AG08395 (cell line): Measurements from ENCODE around the gene MT1M.
"Not testable (repeated sequence)": the region's sequence is repeated elsewhere in the genome, so short reads cannot be mapped to it uniquely, and the experiment has no call there.

Experiments used
- DNase-seq: peaks from one replicate; pipeline ENCODE4 v3.0.0; 2012; ENCODE audit warnings: mixed read lengths, low spot score

MT1M gene

GRCh38 chr16:56608876-56609462 lies 23.5 kb upstream of the MT1M start:
- no peak for DNase-seq

GRCh38 chr16:56609463-56609921 lies 23.0 kb upstream of the MT1M start:
- peak; percentile 56 for DNase-seq

- DNase-seq = peak; percentile 41
These were observed 22.3 kb upstream of the MT1M start for GRCh38 chr16:56610017-56610608.

- no peak for DNase-seq
These were observed 21.8 kb upstream of the MT1M start for GRCh38 chr16:56610609-56611111.

- DNase-seq = peak; percentile 51
These were observed 21.1 kb upstream of the MT1M start for GRCh38 chr16:56611281-56611833.

- DNase-seq = no peak
These were observed 18.8 kb upstream of the MT1M start for GRCh38 chr16:56613706-56614105.

- no peak for DNase-seq
These were observed 17.9 kb upstream of the MT1M start for GRCh38 chr16:56614549-56614991.

- no peak for DNase-seq
These were observed 17.1 kb upstream of the MT1M start for GRCh38 chr16:56615353-56615752.

- no peak for DNase-seq
These were observed 15.7 kb upstream of the MT1M start for GRCh38 chr16:56616608-56617211.

GRCh38 chr16:56617212-56618085 lies 15.0 kb upstream of the MT1M start:
- DNase-seq = peak; percentile 66

GRCh38 chr16:56618138-56618537 lies 14.3 kb upstream of the MT1M start:
- no peak for DNase-seq

- DNase-seq = no peak
These were observed 12.0 kb upstream of the MT1M start for GRCh38 chr16:56620339-56620897.

- DNase-seq = not testable (repeated sequence)
These were observed 10.6 kb upstream of the MT1M start for GRCh38 chr16:56621665-56622445.

GRCh38 chr16:56623184-56623583 lies 9.3 kb upstream of the MT1M start:
- not testable (repeated sequence) for DNase-seq

- DNase-seq = no peak
These were observed 8.8 kb upstream of the MT1M start for GRCh38 chr16:56623637-56624036.

- peak; percentile 87 for DNase-seq
These were observed 7.1 kb upstream of the MT1M start, which contains the start of gene MT1E for GRCh38 chr16:56625140-56625942. Gene MT1E, plus strand, starts transcription at chr16:56625781. Its CDS starts 71 bp downstream, at chr16:56625852.

GRCh38 chr16:56625943-56626654 lies 6.4 kb upstream of the MT1M start:
- DNase-seq = peak; percentile 70

GRCh38 chr16:56626685-56627084 lies 5.8 kb upstream of the MT1M start:
- no peak for DNase-seq
